Keratinocyte (primary cell): ENCODE measurements around the gene BCORL1.

ENCODE experiments used
- EZH2 ChIP-seq: IDR thresholded peaks from one replicate; pipeline ENCODE4 v1.6.1; 2012; ENCODE audit warnings: inconsistent platforms, mild to moderate bottlenecking, low read length, moderate library complexity
- TF ChIP-seq, protein P1 (sequence below), 3 experiments: IDR thresholded peaks in 1 of 3; conservative IDR thresholded peaks in 1 of 3; optimal IDR thresholded peaks in 1 of 3; 2 replicates in 2 of 3; 3 replicates in 1 of 3; pipeline versions ENCODE3 to v1.5.1; 2011; ENCODE audit warnings: low read length in 3 of 3, mild to moderate bottlenecking in 3 of 3, moderate library complexity in 2 of 3, control low read depth in 1 of 3, inconsistent platforms in 1 of 3; ENCODE audit not compliant: insufficient read depth in 2 of 3; ENCODE audit errors: extremely low read depth in 1 of 3

DNA sequence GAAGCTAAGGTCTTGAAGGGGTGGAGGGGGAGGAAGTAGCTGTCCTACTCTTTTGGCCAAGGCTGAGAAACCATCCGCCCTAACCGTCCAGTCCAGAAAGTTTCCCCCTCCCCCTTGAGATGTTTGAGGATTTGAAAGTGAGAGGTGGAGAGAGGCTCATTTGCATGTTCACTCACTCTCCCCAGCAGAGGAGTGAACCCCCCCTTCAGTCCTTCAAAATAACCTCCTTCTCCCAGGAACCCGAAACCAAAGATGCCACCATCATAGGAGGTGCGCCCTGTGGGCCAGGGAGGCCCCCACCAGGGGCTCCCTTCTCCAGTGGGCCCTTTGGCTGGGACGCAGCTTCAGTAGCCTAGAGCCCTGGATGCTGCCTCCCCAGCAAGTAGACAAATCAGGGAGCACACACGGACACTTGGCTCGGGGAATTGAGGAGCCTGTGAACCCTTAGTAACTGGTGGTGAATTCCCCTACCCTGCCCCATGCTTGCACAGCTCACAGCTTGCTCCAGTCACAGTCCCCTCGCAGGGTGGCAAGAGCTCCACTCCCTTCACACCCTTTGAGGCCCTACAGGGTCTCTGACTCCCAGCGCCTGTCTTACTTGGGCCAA lies 102.3 kb downstream of the BCORL1 start:
- no peak for TF ChIP-seq EZH2
- TF ChIP-seq, protein P1, sequence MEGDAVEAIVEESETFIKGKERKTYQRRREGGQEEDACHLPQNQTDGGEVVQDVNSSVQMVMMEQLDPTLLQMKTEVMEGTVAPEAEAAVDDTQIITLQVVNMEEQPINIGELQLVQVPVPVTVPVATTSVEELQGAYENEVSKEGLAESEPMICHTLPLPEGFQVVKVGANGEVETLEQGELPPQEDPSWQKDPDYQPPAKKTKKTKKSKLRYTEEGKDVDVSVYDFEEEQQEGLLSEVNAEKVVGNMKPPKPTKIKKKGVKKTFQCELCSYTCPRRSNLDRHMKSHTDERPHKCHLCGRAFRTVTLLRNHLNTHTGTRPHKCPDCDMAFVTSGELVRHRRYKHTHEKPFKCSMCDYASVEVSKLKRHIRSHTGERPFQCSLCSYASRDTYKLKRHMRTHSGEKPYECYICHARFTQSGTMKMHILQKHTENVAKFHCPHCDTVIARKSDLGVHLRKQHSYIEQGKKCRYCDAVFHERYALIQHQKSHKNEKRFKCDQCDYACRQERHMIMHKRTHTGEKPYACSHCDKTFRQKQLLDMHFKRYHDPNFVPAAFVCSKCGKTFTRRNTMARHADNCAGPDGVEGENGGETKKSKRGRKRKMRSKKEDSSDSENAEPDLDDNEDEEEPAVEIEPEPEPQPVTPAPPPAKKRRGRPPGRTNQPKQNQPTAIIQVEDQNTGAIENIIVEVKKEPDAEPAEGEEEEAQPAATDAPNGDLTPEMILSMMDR (optimal IDR thresholded peaks at IDR 0.05 in 1 of 3, IDR thresholded peaks at IDR 0.05 in 1 of 3, conservative IDR thresholded peaks at IDR 0.05 in 1 of 3; ENCODE audit: extremely low read depth in 1 of 3, insufficient read depth in 2 of 3, low read length in 3 of 3): no peak
